HL-60 (cell line): ENCODE results near the gene CLN6.

ENCODE experiments used
- DNase-seq, 2 experiments: peaks; one replicate each; pipeline ENCODE4 v3.0.0-alpha.2; 2010 to 2020; ENCODE audit warnings: low read depth in 1 of 2, low spot score in 1 of 2
- H3K27ac ChIP-seq: fragments of 250-450 bp; sonication (Bioruptor Pico); replicated peaks from 2 replicates; pipeline ENCODE4 v1.5.1; 2020; ENCODE audit warnings: mild to moderate bottlenecking, moderate library complexity
- H3K27me3 ChIP-seq: fragments of 250-450 bp; sonication (Bioruptor Pico); 2 replicates; pipeline ENCODE4 v1.5.1; 2021; ENCODE audit warnings: mild to moderate bottlenecking, moderate library complexity; ENCODE audit not compliant: insufficient read depth, poor library complexity, severe bottlenecking
- H3K4me3 ChIP-seq: replicated peaks from 2 replicates; pipeline ENCODE4 v1.5.1; 2011; ENCODE audit warnings: mild to moderate bottlenecking, control low read depth, low read length; ENCODE audit not compliant: insufficient read depth
- CTCF ChIP-seq: IDR thresholded peaks from one replicate; pipeline ENCODE4 v1.5.1; 2011; ENCODE audit warnings: low read length, control low read depth, inconsistent platforms; ENCODE audit not compliant: insufficient read depth
- GABPA ChIP-seq: IDR thresholded peaks from 2 replicates; pipeline ENCODE4 v1.6.1; 2012; ENCODE audit warnings: low read depth
- POLR2AphosphoS5 ChIP-seq: IDR thresholded peaks from 2 replicates; pipeline ENCODE4 v1.6.1; 2012; ENCODE audit warnings: low read depth
- REST ChIP-seq: IDR thresholded peaks from 2 replicates; pipeline ENCODE4 v1.6.1; 2012; ENCODE audit warnings: low read depth; ENCODE audit not compliant: insufficient replicate concordance
- SPI1 ChIP-seq: IDR thresholded peaks from 2 replicates; pipeline ENCODE4 v1.6.1; 2012; ENCODE audit warnings: low read depth, mild to moderate bottlenecking, borderline replicate concordance

CLN6 gene

GRCh38 chr15:68196445-68197169 lies 32.9 kb downstream of the CLN6 start:
- no peak overlapping the region for H3K4me3 ChIP-seq
- TF ChIP-seq GABPA: no peak
- peak; percentile 35 for TF ChIP-seq POLR2AphosphoS5
- no peak overlapping the region for H3K27ac ChIP-seq
- DNase-seq: no peak
- H3K27me3 ChIP-seq: no peaks in the 10 kb centered on the region

- Histone ChIP-seq H3K27me3 (no peaks in the 10 kb centered on the region), H3K4me3 (no peak overlapping the region), H3K27ac (no peak overlapping the region)
- DNase-seq: no peak
- TF ChIP-seq GABPA (no peak), SPI1 (no peak), REST (no peak), POLR2AphosphoS5 (no peak), CTCF (no peak)
These were observed 34.0 kb downstream of the CLN6 start for GRCh38 chr15:68195336-68196112.

GRCh38 chr15:68192804-68193486 lies 36.6 kb downstream of the CLN6 start:
- H3K27ac ChIP-seq: no peak overlapping the region

GRCh38 chr15:68192117-68192516 lies 37.4 kb downstream of the CLN6 start:
- no peaks in the 10 kb centered on the region for H3K27me3 ChIP-seq
- TF ChIP-seq CTCF (no peak), POLR2AphosphoS5 (no peak), GABPA (no peak), SPI1 (no peak), REST (no peak)
- no peak for DNase-seq
- H3K27ac ChIP-seq: no peak overlapping the region
- no peak overlapping the region for H3K4me3 ChIP-seq

More at GRCh38 chr15:68192804-68193486, 36.6 kb downstream of the CLN6 start:
- no peaks in the 10 kb centered on the region for H3K27me3 ChIP-seq
- no peak for DNase-seq
- no peak for TF ChIP-seq REST
- 0 out of 2 replicates have a peak, but pooled peaks have one; percentile 34 for TF ChIP-seq POLR2AphosphoS5
- no peak overlapping the region for H3K4me3 ChIP-seq
